22Rv1 (cell line): ENCODE results near the gene RPS4Y1.

ENCODE experiments used
- CTCF ChIP-seq: fragments of 450-650 bp; IDR thresholded peaks from 2 replicates; pipeline ENCODE4 v1.5.1; 2017; ENCODE audit warnings: mild to moderate bottlenecking
- ZFX ChIP-seq: fragments of 450-650 bp; IDR thresholded peaks from 2 replicates; pipeline ENCODE4 v1.6.1; 2017; ENCODE audit warnings: antibody characterized with exemption, borderline replicate concordance

- TF ChIP-seq CTCF (no peak), ZFX (no peak)
These were observed 3.5 kb upstream of the RPS4Y1 start for GRCh38 chrY:2837932-2838331.
